ENCODE measurements around the gene KNOP1. TPM values are rescaled to one million over a fixed set of nuclear protein-coding genes. Genes with fewer than 3 reads are reported as not detected.

The KNOP1 gene, protein sequence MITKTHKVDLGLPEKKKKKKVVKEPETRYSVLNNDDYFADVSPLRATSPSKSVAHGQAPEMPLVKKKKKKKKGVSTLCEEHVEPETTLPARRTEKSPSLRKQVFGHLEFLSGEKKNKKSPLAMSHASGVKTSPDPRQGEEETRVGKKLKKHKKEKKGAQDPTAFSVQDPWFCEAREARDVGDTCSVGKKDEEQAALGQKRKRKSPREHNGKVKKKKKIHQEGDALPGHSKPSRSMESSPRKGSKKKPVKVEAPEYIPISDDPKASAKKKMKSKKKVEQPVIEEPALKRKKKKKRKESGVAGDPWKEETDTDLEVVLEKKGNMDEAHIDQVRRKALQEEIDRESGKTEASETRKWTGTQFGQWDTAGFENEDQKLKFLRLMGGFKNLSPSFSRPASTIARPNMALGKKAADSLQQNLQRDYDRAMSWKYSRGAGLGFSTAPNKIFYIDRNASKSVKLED
- 18.9 and 19.2 TPM in 2 replicates for total RNA-seq

DNA sequence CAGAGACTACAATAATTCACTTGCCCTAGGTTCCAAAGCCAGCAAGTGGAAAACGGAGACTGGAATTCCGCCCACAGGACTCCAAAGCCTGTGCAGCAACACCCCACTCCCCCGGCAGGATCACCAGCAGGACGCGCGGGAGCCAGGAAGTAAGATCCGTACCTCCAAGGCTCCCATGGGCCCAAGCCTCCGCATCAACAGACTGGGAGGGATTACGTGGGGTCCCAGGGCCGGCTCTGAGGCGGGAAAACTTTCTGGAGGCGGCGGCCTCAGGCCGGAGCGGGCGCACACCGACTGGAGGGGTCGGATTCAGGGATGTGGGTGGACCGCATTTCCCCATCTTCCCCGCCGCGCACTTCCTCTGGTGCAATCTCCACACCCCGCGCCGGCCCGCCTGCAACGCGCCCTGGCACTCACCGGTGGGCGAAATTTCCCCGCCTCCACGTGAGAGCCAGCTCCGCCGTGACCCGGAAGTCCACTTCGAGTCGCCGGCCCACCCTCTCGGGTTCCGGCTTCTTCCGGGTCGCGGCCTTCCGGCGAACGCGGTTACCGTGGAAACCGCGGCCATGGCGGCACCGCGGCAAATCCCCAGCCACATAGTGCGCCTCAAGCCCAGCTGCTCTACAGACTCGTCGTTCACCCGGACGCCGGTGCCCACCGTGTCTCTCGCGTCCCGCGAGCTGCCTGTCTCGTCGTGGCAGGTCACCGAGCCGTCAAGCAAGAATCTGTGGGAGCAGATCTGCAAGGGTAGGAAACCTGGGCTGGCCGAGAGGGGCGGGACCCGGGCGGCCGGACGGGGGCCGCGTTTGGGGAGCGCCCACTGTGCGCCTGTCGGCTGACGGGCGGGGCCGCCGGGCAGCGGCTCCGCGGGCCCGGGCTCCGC lies at the start of gene KNOP1, which contains the start of gene IQCK:
Gene KNOP1 (minus strand): TSS at position 487 of the 883 bp plus-strand sequence. CDS start 3,192 bp downstream, outside the sequence.
Gene IQCK (plus strand): TSS at position 531 of the 883 bp plus-strand sequence. CDS start 36 bp downstream, at position 567.

Other genes with a start within 250 kb of the KNOP1 start
- gene GDE1, start 196.1 kb downstream of the KNOP1 start, total RNA-seq: 41.4 and 42.4 TPM in 2 replicates
- gene CCP110, start 194.3 kb downstream of the KNOP1 start, total RNA-seq: 9.8 and 9.9 TPM in 2 replicates
- gene VPS35L, start 162.5 kb downstream of the KNOP1 start, total RNA-seq: 23.3 and 30.4 TPM in 2 replicates
- 9.3 and 11.9 TPM in 2 replicates for gene IQCK, start within 50 bp of the KNOP1 start, total RNA-seq
- gene GPRC5B, start 166.6 kb upstream of the KNOP1 start, total RNA-seq: 28.4 and 45.8 TPM in 2 replicates

Data from endothelial cell of coronary artery (primary cell).